Central memory CD8-positive, alpha-beta T cell (primary cell): ENCODE results near the gene ZFYVE28.
A peak's percentile ranks its signal among the peaks of the same experiment; 100 is the strongest.

Source experiments
- ATAC-seq: fragments of 150-1000 bp; cut with Tn5 transposase; replicated peaks from 2 replicates; pipeline ENCODE4 v1.10.0; 2022; ENCODE audit warnings: mild to moderate bottlenecking, moderate FRiP score, moderate number of reproducible peaks; ENCODE audit not compliant: poor library complexity, severe bottlenecking; ENCODE audit errors: extremely low read depth
- DNase-seq, 2 donors: peaks; one replicate each; pipeline ENCODE4 v3.0.0; 2021; ENCODE audit warnings: low spot score in 2 of 2
- H3K27ac Mint-ChIP-seq: one replicate; pipeline ENCODE4 v1.8.0; 2022; ENCODE audit warnings: low read depth, mild to moderate bottlenecking, moderate library complexity, mixed read lengths
- H3K27me3 Mint-ChIP-seq: one replicate; pipeline ENCODE4 v1.8.0; 2022; ENCODE audit warnings: mixed read lengths
- H3K36me3 Mint-ChIP-seq: one replicate; pipeline ENCODE4 v1.8.0; 2022; ENCODE audit warnings: mild to moderate bottlenecking, moderate library complexity, mixed read lengths; ENCODE audit not compliant: insufficient read depth
- H3K4me1 Mint-ChIP-seq: one replicate; pipeline ENCODE4 v1.8.0; 2022; ENCODE audit warnings: mixed read lengths
- H3K4me3 Mint-ChIP-seq: one replicate; pipeline ENCODE4 v1.8.0; 2022; ENCODE audit warnings: mild to moderate bottlenecking, moderate library complexity, mixed read lengths
- H3K9me3 Mint-ChIP-seq: one replicate; pipeline ENCODE4 v1.8.0; 2022; ENCODE audit warnings: mixed read lengths

The ZFYVE28 gene

GRCh38 chr4:2334826-2335728 lies 83.4 kb downstream of the ZFYVE28 start:
- Mint-ChIP-seq H3K9me3 (no peaks in the 10 kb centered on the region), H3K4me3 (no peak overlapping the region), H3K27me3 (no peaks in the 10 kb centered on the region), H3K27ac (no peak overlapping the region), H3K36me3 (peaks cover 6% of the 10 kb centered on the region), H3K4me1 (peaks cover 6% of the 10 kb centered on the region)
- ATAC-seq (no peak), DNase-seq (peak in 1 of 2 donors; percentile 8)

GRCh38 chr4:2333916-2334644 lies 84.4 kb downstream of the ZFYVE28 start:
- Mint-ChIP-seq H3K4me3 (no peak overlapping the region), H3K4me1 (peaks cover 6% of the 10 kb centered on the region), H3K27me3 (no peaks in the 10 kb centered on the region), H3K36me3 (peaks cover 3% of the 10 kb centered on the region), H3K27ac (peak overlapping the region; percentile 41), H3K9me3 (no peaks in the 10 kb centered on the region)
- DNase-seq: no peak
- no peak for ATAC-seq

GRCh38 chr4:2333356-2333841 lies 85.0 kb downstream of the ZFYVE28 start:
- Mint-ChIP-seq H3K9me3 (no peaks in the 10 kb centered on the region), H3K4me3 (no peak overlapping the region), H3K36me3 (peaks cover 1% of the 10 kb centered on the region), H3K27ac (no peak overlapping the region), H3K27me3 (no peaks in the 10 kb centered on the region), H3K4me1 (peaks cover 6% of the 10 kb centered on the region)
- no peak for DNase-seq
- ATAC-seq: no peak

GRCh38 chr4:2332976-2333319 lies 85.5 kb downstream of the ZFYVE28 start:
- ATAC-seq (no peak), DNase-seq (no peak)
- H3K4me1 Mint-ChIP-seq: peaks cover 6% of the 10 kb centered on the region
- H3K36me3 Mint-ChIP-seq: peaks cover 4% of the 10 kb centered on the region
- no peak overlapping the region for H3K27ac Mint-ChIP-seq
- no peak overlapping the region for H3K4me3 Mint-ChIP-seq
- H3K27me3 Mint-ChIP-seq: no peaks in the 10 kb centered on the region
- H3K9me3 Mint-ChIP-seq: peaks cover 3% of the 10 kb centered on the region

GRCh38 chr4:2332201-2332975 lies 86.1 kb downstream of the ZFYVE28 start:
- Mint-ChIP-seq H3K4me1 (peaks cover 6% of the 10 kb centered on the region), H3K36me3 (peaks cover 5% of the 10 kb centered on the region), H3K4me3 (no peak overlapping the region), H3K9me3 (peaks cover 8% of the 10 kb centered on the region), H3K27ac (peak overlapping the region; percentile 61), H3K27me3 (no peaks in the 10 kb centered on the region)
- DNase-seq: no peak
- no peak for ATAC-seq

GRCh38 chr4:2331519-2332200 lies 86.8 kb downstream of the ZFYVE28 start:
- Mint-ChIP-seq H3K27me3 (no peaks in the 10 kb centered on the region), H3K9me3 (peaks cover 9% of the 10 kb centered on the region), H3K4me3 (no peak overlapping the region), H3K4me1 (peaks cover 6% of the 10 kb centered on the region), H3K36me3 (peaks cover 5% of the 10 kb centered on the region), H3K27ac (no peak overlapping the region)
- DNase-seq (no peak), ATAC-seq (no peak)

GRCh38 chr4:2331043-2331420 lies 87.4 kb downstream of the ZFYVE28 start:
- no peaks in the 10 kb centered on the region for H3K27me3 Mint-ChIP-seq
- no peak overlapping the region for H3K4me3 Mint-ChIP-seq
- peaks cover 9% of the 10 kb centered on the region for H3K9me3 Mint-ChIP-seq
- H3K4me1 Mint-ChIP-seq: peaks cover 6% of the 10 kb centered on the region
- H3K36me3 Mint-ChIP-seq: peaks cover 5% of the 10 kb centered on the region
- ATAC-seq (no peak), DNase-seq (no peak)
- peak overlapping the region; percentile 59 for H3K27ac Mint-ChIP-seq

GRCh38 chr4:2330091-2331042 lies 88.1 kb downstream of the ZFYVE28 start:
- no peak for DNase-seq
- H3K9me3 Mint-ChIP-seq: peaks cover 9% of the 10 kb centered on the region

GRCh38 chr4:2327579-2327978 lies 90.9 kb downstream of the ZFYVE28 start:
- H3K9me3 Mint-ChIP-seq: peaks cover 9% of the 10 kb centered on the region

More at GRCh38 chr4:2330091-2331042, 88.1 kb downstream of the ZFYVE28 start:
- ATAC-seq: no peak
- Mint-ChIP-seq H3K27ac (peak overlapping the region; percentile 59), H3K27me3 (no peaks in the 10 kb centered on the region), H3K4me1 (peaks cover 6% of the 10 kb centered on the region), H3K4me3 (no peak overlapping the region), H3K36me3 (peaks cover 5% of the 10 kb centered on the region)

GRCh38 chr4:2324891-2325290 lies 93.6 kb downstream of the ZFYVE28 start:
- H3K27ac Mint-ChIP-seq: no peak overlapping the region
- ATAC-seq (no peak), DNase-seq (no peak)
- peaks cover 9% of the 10 kb centered on the region for H3K9me3 Mint-ChIP-seq
- peaks cover 18% of the 10 kb centered on the region for H3K4me1 Mint-ChIP-seq
- peaks cover 5% of the 10 kb centered on the region for H3K36me3 Mint-ChIP-seq
- no peaks in the 10 kb centered on the region for H3K27me3 Mint-ChIP-seq
- no peak overlapping the region for H3K4me3 Mint-ChIP-seq

More at GRCh38 chr4:2327579-2327978, 90.9 kb downstream of the ZFYVE28 start:
- DNase-seq (no peak), ATAC-seq (no peak)
- peaks cover 6% of the 10 kb centered on the region for H3K36me3 Mint-ChIP-seq
- no peak overlapping the region for H3K4me3 Mint-ChIP-seq
- H3K4me1 Mint-ChIP-seq: peaks cover 12% of the 10 kb centered on the region
- H3K27ac Mint-ChIP-seq: no peak overlapping the region
- no peaks in the 10 kb centered on the region for H3K27me3 Mint-ChIP-seq

- DNase-seq (no peak), ATAC-seq (no peak)
- Mint-ChIP-seq H3K27me3 (no peaks in the 10 kb centered on the region), H3K4me3 (no peak overlapping the region), H3K9me3 (peaks cover 5% of the 10 kb centered on the region), H3K36me3 (peaks cover 1% of the 10 kb centered on the region), H3K27ac (no peak overlapping the region), H3K4me1 (peaks cover 27% of the 10 kb centered on the region)
Measured at GRCh38 chr4:2322841-2323240, 95.6 kb downstream of the ZFYVE28 start.
